ENCODE data around the gene CSF2RB.

- TF ChIP-seq CTCF (IDR thresholded peaks at IDR 0.05) (no peak), EP300 (IDR thresholded peaks at IDR 0.05) (no peak)
These were observed 16.2 kb downstream of the CSF2RB start for GRCh38 chr22:36929621-36930020.

Measured in tibial nerve (tissue), 4 donors.